CD4-positive, alpha-beta T cell treated with Interleukin-6 at 100 ng/mL for 8 hours (primary cell): Measurements from ENCODE around the gene TTYH1.
A peak's percentile ranks its signal among the peaks of the same experiment; 100 is the strongest.

ENCODE experiments used
- DNase-seq: peaks from one replicate; pipeline ENCODE4 v3.0.0-alpha.2; 2020; ENCODE audit warnings: mixed read lengths, low spot score

Gene TTYH1

DNA sequence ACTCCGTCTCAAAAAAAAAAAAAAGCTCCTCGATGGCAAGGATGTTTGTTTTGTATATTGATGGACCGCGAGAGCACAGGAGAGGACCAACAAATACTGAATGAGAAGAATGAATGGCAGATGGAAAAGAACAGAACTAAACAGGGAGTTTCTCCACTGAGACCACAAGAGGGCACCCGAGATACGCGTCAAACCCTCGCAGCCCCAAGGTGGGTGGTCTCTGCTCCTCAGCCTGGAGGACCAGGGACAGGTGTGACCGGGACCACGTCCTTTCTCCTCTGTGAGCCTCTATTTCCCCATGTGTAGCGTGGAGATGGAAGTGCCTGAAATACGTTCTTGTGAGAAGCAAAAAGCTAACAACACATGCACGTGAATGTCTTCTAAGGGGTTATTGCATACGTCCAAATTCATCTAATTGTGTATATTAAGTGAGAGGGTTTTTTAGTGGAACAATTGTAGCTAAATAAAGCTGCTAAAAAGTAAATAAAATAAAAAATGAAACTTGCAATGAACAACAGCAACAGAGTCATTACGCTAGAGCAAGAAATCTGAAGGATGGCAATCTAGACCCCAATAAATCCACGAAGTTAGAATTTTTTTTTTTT lies 66.2 kb downstream of the TTYH1 start:
- DNase-seq, result peak; percentile 35

DNA sequence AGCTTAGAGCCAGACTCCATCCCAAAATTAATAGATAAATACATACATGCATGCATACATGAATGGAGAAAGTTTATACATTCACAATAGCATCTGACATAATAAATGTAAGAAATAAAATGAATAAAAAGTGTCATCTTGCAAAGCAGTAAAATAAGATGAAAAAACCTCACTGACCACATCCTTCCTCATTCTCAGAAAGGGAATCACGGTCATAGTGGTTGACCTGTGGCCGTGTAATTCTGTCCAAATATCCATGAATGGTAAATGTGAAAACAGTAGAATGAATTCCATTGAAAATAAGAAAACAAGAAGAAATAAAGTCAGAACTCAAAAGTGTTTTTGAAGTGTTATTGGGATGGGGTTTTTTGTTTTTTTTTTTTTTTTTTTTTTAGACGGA lies 67.6 kb downstream of the TTYH1 start:
- no peak for DNase-seq

DNA sequence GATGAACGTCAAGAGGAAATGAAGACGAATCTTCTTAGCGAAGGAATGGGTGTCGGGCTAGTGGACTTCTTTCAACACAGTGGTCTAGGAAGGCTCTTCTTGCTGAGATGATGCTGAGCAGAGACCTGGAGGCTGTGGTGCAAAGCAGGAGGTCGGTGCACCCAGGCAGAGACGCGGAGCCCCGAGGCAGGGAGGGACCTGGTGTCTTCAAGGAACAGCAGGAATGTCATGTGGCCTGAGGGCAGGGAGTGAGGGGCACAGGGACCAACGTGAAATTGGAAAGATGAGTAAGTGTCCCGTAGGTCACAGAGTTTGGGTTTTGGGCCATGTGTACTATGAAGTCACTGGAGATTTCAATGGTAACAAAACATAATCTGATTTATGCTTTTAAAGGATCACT lies 69.2 kb downstream of the TTYH1 start:
- DNase-seq, result no peak

DNA sequence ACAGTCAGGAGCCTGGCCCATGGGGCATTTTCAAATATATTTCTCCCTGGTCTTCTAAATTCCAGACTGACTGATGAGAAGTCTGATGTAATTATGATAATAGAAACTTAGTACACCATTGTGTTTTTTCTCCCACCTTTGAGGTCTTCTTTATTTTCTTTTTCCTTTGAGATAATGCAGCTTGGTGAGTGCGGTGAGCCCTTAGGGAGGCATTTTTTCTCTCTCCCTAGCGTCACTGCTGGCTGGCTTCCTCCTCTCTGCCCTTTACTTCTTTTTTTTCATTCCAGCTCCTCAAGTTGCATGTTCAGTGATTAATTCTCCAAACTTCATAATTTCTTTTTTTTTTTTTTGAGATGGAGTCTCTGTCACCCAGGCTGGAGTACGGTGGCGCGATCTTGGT lies 70.6 kb downstream of the TTYH1 start:
- no peak for DNase-seq
